AG09309 (cell line): Measurements from ENCODE around the gene WIPF3.

Source experiments
- DNase-seq: peaks from one replicate; pipeline ENCODE4 v3.0.0-alpha.2; 2010; ENCODE audit warnings: low read depth
- H3K4me3 ChIP-seq: 2 replicates; pipeline ENCODE4 v1.5.1; 2011; ENCODE audit warnings: mild to moderate bottlenecking, low read depth, low read length, moderate library complexity; ENCODE audit not compliant: control insufficient read depth
- TF ChIP-seq, protein P1 (sequence below): IDR thresholded peaks from 2 replicates; pipeline ENCODE4 v1.5.1; 2011; ENCODE audit warnings: mild to moderate bottlenecking, low read depth, low read length, inconsistent platforms; ENCODE audit not compliant: insufficient read depth, control insufficient read depth; ENCODE audit errors: missing control alignments

WIPF3 gene

DNA sequence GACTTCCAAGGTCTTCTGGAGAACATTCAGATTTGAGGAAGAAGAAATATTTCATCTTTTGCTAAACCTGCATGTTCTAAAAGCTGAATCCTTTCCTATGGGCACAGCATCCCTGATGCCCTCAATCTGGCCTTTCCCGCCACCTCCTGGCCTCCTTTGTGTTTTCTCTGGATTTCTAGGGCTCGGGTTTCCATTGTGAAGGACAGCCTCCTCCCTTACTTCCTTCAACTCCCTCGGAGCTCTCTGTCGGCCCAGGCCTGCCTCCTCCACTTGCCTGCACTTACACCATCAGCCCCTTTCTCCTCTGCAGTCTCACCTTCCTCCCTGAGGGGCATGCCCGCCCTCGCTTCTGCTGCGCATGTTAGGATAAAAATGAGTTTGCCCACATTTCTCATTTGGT is 75.4 kb downstream of the WIPF3 start:
- DNase-seq = no peak
- H3K4me3 ChIP-seq = no peak overlapping the region
- TF ChIP-seq, protein P1, sequence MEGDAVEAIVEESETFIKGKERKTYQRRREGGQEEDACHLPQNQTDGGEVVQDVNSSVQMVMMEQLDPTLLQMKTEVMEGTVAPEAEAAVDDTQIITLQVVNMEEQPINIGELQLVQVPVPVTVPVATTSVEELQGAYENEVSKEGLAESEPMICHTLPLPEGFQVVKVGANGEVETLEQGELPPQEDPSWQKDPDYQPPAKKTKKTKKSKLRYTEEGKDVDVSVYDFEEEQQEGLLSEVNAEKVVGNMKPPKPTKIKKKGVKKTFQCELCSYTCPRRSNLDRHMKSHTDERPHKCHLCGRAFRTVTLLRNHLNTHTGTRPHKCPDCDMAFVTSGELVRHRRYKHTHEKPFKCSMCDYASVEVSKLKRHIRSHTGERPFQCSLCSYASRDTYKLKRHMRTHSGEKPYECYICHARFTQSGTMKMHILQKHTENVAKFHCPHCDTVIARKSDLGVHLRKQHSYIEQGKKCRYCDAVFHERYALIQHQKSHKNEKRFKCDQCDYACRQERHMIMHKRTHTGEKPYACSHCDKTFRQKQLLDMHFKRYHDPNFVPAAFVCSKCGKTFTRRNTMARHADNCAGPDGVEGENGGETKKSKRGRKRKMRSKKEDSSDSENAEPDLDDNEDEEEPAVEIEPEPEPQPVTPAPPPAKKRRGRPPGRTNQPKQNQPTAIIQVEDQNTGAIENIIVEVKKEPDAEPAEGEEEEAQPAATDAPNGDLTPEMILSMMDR = no peak

- DNase-seq = no peak
- no peak overlapping the region for H3K4me3 ChIP-seq
- TF ChIP-seq, protein P1 = no peak
Observed at GRCh38 chr7:29882481-29882880, 76.2 kb downstream of the WIPF3 start.

GRCh38 chr7:29883462-29884398 is 77.4 kb downstream of the WIPF3 start:
- TF ChIP-seq, protein P1 = no peak
- H3K4me3 ChIP-seq = no peak overlapping the region
- no peak for DNase-seq

DNA sequence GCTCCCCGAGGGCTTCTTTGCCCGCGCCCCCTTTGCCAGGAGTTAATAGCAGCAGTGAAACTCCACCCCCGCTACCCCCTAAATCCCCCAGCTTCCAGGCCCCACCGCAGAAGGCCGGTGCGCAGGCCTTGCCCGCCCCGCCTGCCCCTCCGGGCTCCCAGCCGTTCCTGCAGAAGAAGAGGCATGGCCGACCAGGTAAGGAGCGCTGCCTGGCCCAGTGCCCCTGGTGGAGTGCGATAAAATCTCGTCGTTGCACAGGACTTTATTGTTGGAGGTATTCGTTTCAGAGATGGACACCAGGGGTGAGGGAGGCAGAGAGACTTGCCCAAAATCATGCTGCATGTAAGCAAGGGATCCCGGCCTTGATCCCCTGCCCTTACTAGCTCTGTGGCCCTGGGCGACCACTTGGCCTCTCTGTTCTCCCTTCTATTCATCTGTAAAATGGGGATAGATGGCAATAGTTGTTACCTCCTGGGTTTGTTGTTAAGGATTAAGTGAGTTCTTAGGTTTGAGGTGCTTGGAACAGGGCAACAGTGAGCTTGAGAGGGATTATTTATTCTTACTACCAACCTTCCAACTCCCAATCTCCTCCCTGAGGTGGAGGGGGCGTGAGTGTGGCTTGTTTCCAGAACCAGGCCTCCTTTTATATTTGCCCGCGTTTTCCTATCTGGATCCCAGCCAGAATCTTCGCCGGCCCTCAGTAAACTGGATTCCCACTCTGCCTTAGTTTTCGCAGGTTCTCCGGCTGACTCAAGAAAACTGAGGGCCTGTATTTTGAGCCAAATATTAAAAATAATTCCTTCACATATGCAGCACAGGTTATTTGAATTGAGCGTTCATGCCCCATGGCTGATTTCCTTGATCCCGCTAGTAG is 78.3 kb downstream of the WIPF3 start:
- DNase-seq = no peak
- TF ChIP-seq, protein P1 = no peak
- H3K4me3 ChIP-seq = no peak overlapping the region

DNA sequence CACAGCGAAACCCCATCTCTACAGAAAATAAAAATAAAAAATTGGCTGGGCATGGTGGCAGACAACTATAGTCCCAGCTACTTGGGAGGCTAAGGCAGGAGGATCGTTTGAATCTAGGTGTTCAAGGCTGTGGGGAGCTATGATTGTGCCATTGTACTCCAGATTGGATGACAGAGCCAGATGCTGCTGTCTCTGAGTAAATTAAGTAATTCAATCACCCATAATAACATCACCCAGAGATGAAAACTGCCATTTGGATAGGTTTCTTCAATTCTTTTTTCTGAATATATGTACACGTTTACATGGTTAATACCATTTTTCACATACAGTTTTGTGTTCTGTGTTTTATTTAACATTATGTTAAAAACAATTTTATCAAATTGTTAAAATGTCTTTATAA is 79.3 kb downstream of the WIPF3 start:
- no peak for DNase-seq
- TF ChIP-seq, protein P1 = no peak
- H3K4me3 ChIP-seq = no peak overlapping the region

- H3K4me3 ChIP-seq = no peak overlapping the region
- DNase-seq = no peak
- TF ChIP-seq, protein P1 = no peak
Observed at GRCh38 chr7:29886827-29887226, 80.5 kb downstream of the WIPF3 start.
